Peyer's patch (tissue), 4 donors: ENCODE measurements around the gene DNAJC6.

Source experiments
- CTCF ChIP-seq, 6 experiments: fragments of 450-650 bp in 4 of 6; fragments of 200-600 bp in 2 of 6; sonication (generic) in 1 of 6; IDR thresholded peaks; one replicate each; pipeline ENCODE4 v1.5.1; 2017 to 2019; ENCODE audit warnings: antibody characterized with exemption in 6 of 6, mild to moderate bottlenecking in 3 of 6, moderate library complexity in 1 of 6
- POLR2A ChIP-seq, 2 donors: fragments of 450-650 bp; IDR thresholded peaks; one replicate each; pipeline ENCODE4 v1.5.1; 2017; ENCODE audit warnings: antibody characterized with exemption in 2 of 2, mild to moderate bottlenecking in 2 of 2, moderate library complexity in 2 of 2

GRCh38 chr1:65266476-65266875, 42.9 kb upstream of the DNAJC6 start:
- TF ChIP-seq CTCF (IDR thresholded peaks at IDR 0.05) = no peak
- no peak for TF ChIP-seq POLR2A (IDR thresholded peaks at IDR 0.05)
